ENCODE data around the gene RAD21L1.

DNA sequence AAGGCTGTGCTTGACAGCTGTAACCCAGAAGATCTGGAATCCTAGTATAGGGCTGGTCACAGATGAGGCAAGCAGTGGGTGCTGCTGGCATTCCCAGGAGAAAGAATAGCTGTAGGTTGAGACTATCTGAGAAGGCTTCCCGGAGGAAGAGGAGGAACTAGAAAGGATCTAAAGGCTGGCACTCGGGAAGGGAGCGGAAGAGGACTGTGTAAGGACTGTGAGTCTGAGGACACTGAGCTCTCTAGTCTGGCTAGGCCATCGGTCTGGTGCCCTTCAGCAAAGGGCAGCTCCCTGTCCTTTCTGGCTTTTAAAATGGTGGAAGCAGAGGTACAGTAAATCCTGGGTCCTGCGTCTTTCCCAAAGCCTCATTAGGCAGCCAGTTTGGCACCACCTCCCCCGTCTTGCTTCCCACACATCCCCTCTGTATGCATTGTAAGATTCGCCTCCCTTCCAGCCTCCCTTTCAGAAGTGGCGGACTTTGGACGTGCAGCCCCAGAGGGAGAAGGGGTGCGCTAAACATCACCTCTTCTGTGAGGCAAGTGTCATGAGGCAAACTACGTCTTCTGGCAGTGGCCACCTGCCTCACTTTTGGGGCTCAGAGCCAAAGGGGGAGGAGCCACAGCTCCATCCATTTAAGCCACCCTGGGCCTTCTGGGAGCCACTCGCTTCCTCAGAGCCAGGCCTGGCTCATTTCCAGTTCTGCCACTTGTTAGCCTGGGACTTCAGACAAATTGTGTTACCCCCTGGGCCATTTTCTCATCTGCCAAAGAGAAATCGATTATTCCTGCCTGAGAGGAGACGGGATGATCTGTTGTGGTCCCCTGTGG lies 48.9 kb downstream of the RAD21L1 start:
- TF ChIP-seq CTCF (IDR thresholded peaks at IDR 0.05) (no peak), POLR2A (IDR thresholded peaks at IDR 0.05) (no peak), EP300 (IDR thresholded peaks at IDR 0.05) (no peak)
